Small intestine (tissue), 7 donors: ENCODE measurements around the gene NBR1. TPM values are rescaled to one million over a fixed set of nuclear protein-coding genes. Genes with fewer than 3 reads are reported as not detected.
"Not testable (repeated sequence)": the region's sequence is repeated elsewhere in the genome, so short reads cannot be mapped to it uniquely, and the experiment has no call there.

Experiments used
- DNase-seq, 2 donors: peaks; one replicate each; pipeline versions ENCODE4 v3.0.0 to v3.0.0-alpha.2; 2013
- FAIRE-seq: peaks from 2 replicates; lab custom pipeline; 2012; peaks lifted over from hg19 to GRCh38; lab: Jason Lieb, UNC
- H3K27ac ChIP-seq, 3 donors: one replicate each; pipeline ENCODE4 v1.5.1; 2013; ENCODE audit warnings: low read length in 2 of 3, mild to moderate bottlenecking in 2 of 3, control low read depth in 1 of 3, inconsistent platforms in 1 of 3, low read depth in 1 of 3, moderate library complexity in 1 of 3
- H3K27me3 ChIP-seq, 3 donors: one replicate each; pipeline ENCODE4 v1.6.1; 2013; ENCODE audit warnings: low read length in 3 of 3, inconsistent platforms in 1 of 3; ENCODE audit not compliant: control insufficient read depth in 3 of 3, insufficient read depth in 3 of 3
- H3K36me3 ChIP-seq, 3 donors: one replicate each; pipeline ENCODE4 v1.6.1; 2013; ENCODE audit warnings: low read length in 3 of 3, inconsistent platforms in 1 of 3, low read depth in 1 of 3, mild to moderate bottlenecking in 1 of 3, moderate library complexity in 1 of 3; ENCODE audit not compliant: control insufficient read depth in 3 of 3, insufficient read depth in 2 of 3
- H3K4me1 ChIP-seq, 3 donors: one replicate each; pipeline ENCODE4 v1.6.1; 2013; ENCODE audit warnings: low read length in 2 of 3, inconsistent platforms in 1 of 3, low read depth in 1 of 3, mild to moderate bottlenecking in 1 of 3, moderate library complexity in 1 of 3; ENCODE audit not compliant: control insufficient read depth in 3 of 3, insufficient read depth in 2 of 3
- H3K4me3 ChIP-seq, 3 donors: one replicate each; pipeline ENCODE4 v1.5.1; 2013; ENCODE audit warnings: low read length in 3 of 3, control low read depth in 1 of 3, inconsistent platforms in 1 of 3, low read depth in 1 of 3, mild to moderate bottlenecking in 1 of 3, moderate library complexity in 1 of 3
- H3K9me3 ChIP-seq, 2 donors: one replicate each; pipeline ENCODE4 v1.6.1; 2013; ENCODE audit warnings: low read depth in 1 of 2, low read length in 1 of 2; ENCODE audit not compliant: control insufficient read depth in 2 of 2, insufficient read depth in 1 of 2
- WGBS, 3 donors: extraction: QIAGEN DNeasy Blood & Tissue Kit; methylation state at CpG; one replicate each; pipeline ENCODE4 v1.1.7; 2013; 5-methylcytosine and 5-hydroxymethylcytosine counted together
- polyA plus RNA-seq, 4 donors: library from polyadenylated mRNA; stranded (reverse) in 3 of 4; unstranded in 1 of 4; fragments of 200-250 nt in 3 of 4; fragments of 120-200 nt in 1 of 4; gene quantifications; one replicate each; pipeline versions ENCODE4 v1.2.1 to v1.2.3, GENCODE V29; 2013
- donor health status: healthy with polysubstance abuse.
- donor health status: control.
- donor health status: control.
- donor health status: Bipolar disorder and iron deficiency.
- donor health status: healthy.

NBR1 gene
- polyA plus RNA-seq, 4 donors = 42.7 to 142 (median 68.6) TPM

DNA sequence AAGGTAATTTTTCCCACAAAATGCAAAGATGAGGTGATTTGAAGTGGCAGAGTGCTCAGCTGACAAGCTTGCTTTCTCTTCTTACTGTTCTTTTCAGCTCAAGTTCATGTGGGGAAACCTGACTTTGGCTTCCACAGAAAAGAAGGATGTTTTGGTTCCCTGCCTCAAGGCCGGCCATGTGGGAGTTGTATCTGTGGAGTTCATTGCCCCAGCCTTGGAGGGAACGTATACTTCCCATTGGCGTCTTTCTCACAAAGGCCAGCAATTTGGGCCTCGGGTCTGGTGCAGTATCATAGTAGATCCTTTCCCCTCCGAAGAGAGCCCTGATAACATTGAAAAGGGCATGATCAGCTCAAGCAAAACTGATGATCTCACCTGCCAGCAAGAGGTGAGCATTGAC, 22.2 kb downstream of the NBR1 start:
- no peaks in the 10 kb centered on the region for H3K27me3 ChIP-seq
- no peak for FAIRE-seq
- WGBS, 3 donors = 91 to 96% (median 93%) methylated on average over 5 of the region's 5 CpGs

GRCh38 chr17:43199633-43200032, 28.6 kb downstream of the NBR1 start:
- 82 to 90% (median 89%) methylated on average over 2 of the region's 2 CpGs for WGBS, 3 donors
- H3K4me1 ChIP-seq = no peaks in the 10 kb centered on the region
- H3K36me3 ChIP-seq = peaks cover 36 to 72% (median 47%) of the 10 kb centered on the region in 3 donors
- DNase-seq = no peak
- H3K9me3 ChIP-seq = no peaks in the 10 kb centered on the region
- FAIRE-seq = no peak
- no peak overlapping the region for H3K27ac ChIP-seq
- no peaks in the 10 kb centered on the region for H3K27me3 ChIP-seq
- no peak overlapping the region for H3K4me3 ChIP-seq

More for the DNA sequence above, 22.2 kb downstream of the NBR1 start:
- no peaks in the 10 kb centered on the region for H3K4me1 ChIP-seq
- H3K36me3 ChIP-seq = peaks cover 35 to 66% (median 57%) of the 10 kb centered on the region in 3 donors
- no peak overlapping the region for H3K4me3 ChIP-seq
- no peak overlapping the region for H3K27ac ChIP-seq
- no peak for DNase-seq
- H3K9me3 ChIP-seq = no peaks in the 10 kb centered on the region

DNA sequence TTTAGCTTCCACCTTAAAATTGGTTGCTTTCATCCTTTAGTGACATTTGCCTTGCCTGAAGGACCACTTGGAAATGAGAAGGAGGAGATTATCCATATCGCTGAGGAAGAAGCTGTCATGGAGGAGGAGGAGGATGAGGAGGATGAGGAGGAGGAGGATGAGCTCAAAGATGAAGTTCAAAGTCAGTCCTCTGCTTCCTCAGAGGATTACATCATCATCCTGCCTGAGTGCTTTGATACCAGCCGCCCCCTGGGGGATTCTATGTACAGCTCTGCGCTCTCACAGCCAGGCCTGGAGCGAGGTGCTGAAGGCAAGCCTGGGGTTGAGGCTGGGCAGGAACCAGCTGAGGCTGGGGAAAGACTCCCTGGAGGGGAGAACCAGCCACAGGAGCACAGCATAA, 29.1 kb downstream of the NBR1 start:
- no peak overlapping the region for H3K4me3 ChIP-seq
- 90 to 95% (median 91%) methylated on average over 4 of the region's 4 CpGs for WGBS, 3 donors

DNA sequence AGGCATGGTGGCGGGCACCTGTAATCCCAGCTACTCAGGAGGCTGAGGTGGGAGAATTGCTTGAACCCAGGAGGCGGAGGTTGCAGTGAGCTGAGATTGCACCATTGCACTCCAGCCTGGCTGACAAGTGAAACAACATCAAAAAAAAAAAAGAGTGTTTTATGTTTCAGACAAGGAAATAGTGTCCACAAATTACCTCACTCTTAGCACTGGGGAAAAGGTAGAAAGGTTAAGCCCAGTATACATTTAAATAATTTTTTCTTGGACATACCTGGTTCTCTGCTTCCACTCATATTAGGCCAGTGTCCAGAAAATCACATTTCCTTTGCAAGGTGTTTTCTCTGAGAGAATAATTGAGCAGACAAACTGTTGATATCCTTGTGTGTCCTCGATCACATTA, 32.0 kb downstream of the NBR1 start:
- peaks cover 22 to 71% (median 32%) of the 10 kb centered on the region in 3 donors for H3K36me3 ChIP-seq
- not testable (repeated sequence) for FAIRE-seq, H3K27me3 ChIP-seq, H3K4me3 ChIP-seq, H3K4me1 ChIP-seq, H3K9me3 ChIP-seq
- DNase-seq = peak in 1 of 2 donors; percentile 53
- 88 to 92% (median 89%) methylated on average over 3 of the region's 3 CpGs for WGBS, 3 donors
- H3K27ac ChIP-seq = peak overlapping the region in 1 of 3 donors; percentile 5

More for the DNA sequence above, 29.1 kb downstream of the NBR1 start:
- DNase-seq = no peak
- Histone ChIP-seq H3K27ac (no peak overlapping the region), H3K4me1 (no peaks in the 10 kb centered on the region), H3K27me3 (no peaks in the 10 kb centered on the region), H3K9me3 (no peaks in the 10 kb centered on the region), H3K36me3 (peaks cover 31 to 73% (median 44%) of the 10 kb centered on the region in 3 donors)
- FAIRE-seq = no peak

GRCh38 chr17:43210576-43210975, 39.6 kb downstream of the NBR1 start:
- peaks cover 3 to 46% (median 6%) of the 10 kb centered on the region in 3 donors for H3K36me3 ChIP-seq
- DNase-seq = no peak
- peak overlapping the region; percentile 43 to 93 (median 75) for H3K27ac ChIP-seq
- WGBS, 3 donors = 53 to 76% (median 64%) methylated on average over 3 of the region's 3 CpGs
- FAIRE-seq = no peak
- H3K9me3 ChIP-seq = no peaks in the 10 kb centered on the region
- peaks cover 0 to 22% (median 0%) of the 10 kb centered on the region in 3 donors for H3K4me1 ChIP-seq
- H3K27me3 ChIP-seq = no peaks in the 10 kb centered on the region
- no peak overlapping the region for H3K4me3 ChIP-seq

DNA sequence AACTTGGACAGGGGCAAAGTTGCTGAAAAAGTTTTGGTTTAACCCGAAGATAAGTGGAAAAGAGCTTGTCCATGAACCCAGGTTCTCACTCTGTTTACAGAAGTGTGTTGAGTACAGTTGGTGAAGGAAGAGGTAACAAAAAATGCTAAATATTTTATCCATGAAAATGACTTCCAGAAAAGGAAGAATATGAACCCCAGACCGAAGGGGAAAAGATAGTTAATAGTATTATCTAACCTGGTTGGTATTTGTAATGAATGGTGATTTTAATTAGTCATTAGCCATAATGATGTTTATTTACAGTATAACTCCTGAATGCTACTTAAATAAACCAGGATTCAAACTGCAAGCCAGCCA, 40.1 kb downstream of the NBR1 start:
- no peaks in the 10 kb centered on the region for H3K9me3 ChIP-seq
- WGBS, 3 donors = 0 to 14% (median 4%) methylated on average over 2 of the region's 2 CpGs
- peaks cover 0 to 27% (median 0%) of the 10 kb centered on the region in 3 donors for H3K4me1 ChIP-seq
- peak; percentile 13 to 19 for DNase-seq
- peak overlapping the region; percentile 43 to 93 (median 93) for H3K27ac ChIP-seq
- peaks cover 3 to 50% (median 6%) of the 10 kb centered on the region in 3 donors for H3K36me3 ChIP-seq
- H3K4me3 ChIP-seq = peak overlapping the region; percentile 52 to 85 (median 70)
- no peaks in the 10 kb centered on the region for H3K27me3 ChIP-seq
- no peak for FAIRE-seq

DNA sequence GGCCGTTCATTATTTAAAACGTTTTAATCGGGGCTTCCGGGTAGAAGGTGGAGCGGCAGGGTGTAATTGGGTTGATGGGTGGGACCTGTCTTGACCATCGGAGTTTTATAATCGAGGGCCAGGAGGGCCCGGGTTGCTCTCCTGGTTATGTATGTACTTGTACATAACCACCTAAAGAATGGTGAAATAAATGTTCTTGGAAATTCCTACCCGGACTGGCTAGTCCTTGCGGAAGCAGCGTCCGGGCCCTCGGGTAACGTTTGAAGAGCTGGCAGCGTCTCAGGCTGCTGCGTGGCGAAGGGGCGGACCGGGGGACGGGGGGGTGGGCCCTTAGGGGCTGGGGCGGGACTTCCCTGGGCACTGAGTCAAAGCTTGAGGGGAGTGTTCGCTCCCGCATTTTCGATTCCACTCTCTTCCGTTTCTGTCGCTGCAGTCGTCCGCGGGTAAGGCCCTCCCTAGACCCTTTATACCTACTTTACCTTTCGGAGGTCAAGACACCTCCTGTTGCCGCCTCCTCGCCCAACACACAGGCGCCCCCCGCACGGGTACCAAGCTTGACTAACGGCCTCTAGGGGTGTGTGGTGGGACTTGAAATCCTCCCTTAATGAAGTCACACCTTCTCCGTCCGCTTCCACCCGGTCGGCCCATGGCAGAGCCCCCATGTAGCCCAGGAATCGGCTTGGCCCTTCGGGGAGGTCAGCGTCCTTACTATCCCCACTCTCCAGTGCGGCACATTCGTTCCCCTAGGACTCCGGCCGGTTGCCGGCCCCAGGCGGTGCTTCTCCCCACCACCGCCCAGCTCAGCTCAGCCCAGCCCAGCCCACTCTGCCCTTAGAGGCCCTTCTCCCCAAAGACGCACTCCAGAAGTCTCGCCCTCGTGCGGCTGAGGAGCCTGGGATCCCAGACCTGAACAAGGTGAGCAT, 40.7 kb downstream of the NBR1 start, which contains the start of gene TMEM106A:
Gene TMEM106A (plus strand): TSS at position 396 of the 923 bp plus-strand sequence. CDS start 1,167 bp downstream, outside the sequence.
- peak within 1 kb of the TSS; percentile 60 to 93 (median 93) for H3K27ac ChIP-seq
- 0 to 1% (median 0%) methylated on average over 47 to 54 of the region's 54 CpGs for WGBS, 3 donors
- FAIRE-seq = no peak
- peak; percentile 80 to 94 for DNase-seq
- H3K27me3 ChIP-seq = no peaks in the 10 kb centered on the region
- peak within 1 kb of the TSS; percentile 52 to 85 (median 70) for H3K4me3 ChIP-seq
- H3K4me1 ChIP-seq = peaks cover 0 to 33% (median 0%) of the 10 kb centered on the region in 3 donors
- peaks cover 3 to 50% (median 6%) of the 10 kb centered on the region in 3 donors for H3K36me3 ChIP-seq
- H3K9me3 ChIP-seq = no peaks in the 10 kb centered on the region

DNA sequence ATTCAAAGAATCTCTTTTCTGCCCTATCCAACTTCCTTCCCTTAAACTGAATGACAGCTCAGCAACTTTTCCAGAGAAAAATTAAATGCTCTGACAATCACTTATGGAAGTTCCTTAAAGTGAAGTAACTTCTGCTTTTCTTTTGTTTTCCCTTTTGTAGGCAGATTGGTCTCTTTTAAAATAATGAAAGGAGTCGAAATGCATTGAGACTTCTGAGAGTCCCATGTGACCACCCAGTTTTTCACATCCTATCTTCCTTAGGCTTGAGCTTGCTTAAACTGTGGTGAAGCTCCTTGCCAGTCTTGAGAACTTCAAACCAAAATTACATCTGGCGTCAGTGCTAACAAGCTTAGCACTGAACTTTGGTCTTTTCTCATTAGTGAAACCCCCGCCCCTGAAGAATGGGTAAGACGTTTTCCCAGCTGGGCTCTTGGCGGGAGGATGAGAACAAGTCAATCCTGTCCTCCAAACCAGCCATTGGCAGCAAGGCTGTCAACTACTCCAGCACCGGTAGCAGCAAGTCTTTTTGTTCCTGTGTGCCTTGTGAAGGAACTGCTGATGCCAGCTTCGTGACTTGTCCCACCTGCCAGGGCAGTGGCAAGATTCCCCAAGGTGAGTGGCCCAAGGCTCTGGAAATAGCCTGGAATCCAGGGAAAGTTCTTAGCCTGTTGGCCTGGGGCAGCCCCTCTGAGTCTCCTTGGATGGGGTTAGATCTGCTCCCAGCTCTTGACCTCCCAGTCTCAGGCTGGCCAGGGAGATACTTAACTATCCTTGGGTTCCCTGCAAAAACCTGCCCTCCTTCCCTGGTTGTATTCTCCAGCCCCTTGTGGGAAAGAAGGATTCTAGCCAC, 41.9 kb downstream of the NBR1 start:
- FAIRE-seq = no peak
- Histone ChIP-seq H3K9me3 (no peaks in the 10 kb centered on the region), H3K27me3 (no peaks in the 10 kb centered on the region), H3K36me3 (peaks cover 5 to 53% (median 6%) of the 10 kb centered on the region in 3 donors), H3K27ac (peak overlapping the region; percentile 60 to 93 (median 93)), H3K4me1 (peaks cover 0 to 44% (median 0%) of the 10 kb centered on the region in 3 donors), H3K4me3 (peak overlapping the region in 1 of 3 donors; percentile 85)
- 10 to 35% (median 27%) methylated on average over 7 of the region's 7 CpGs for WGBS, 3 donors
- peak; percentile 42 to 70 for DNase-seq
